HG03565 (cell line): ENCODE data around the gene ENTPD6.
"Not testable (repeated sequence)": the region's sequence is repeated elsewhere in the genome, so short reads cannot be mapped to it uniquely, and the experiment has no call there.

Source experiments
- ATAC-seq: cut with Tn5 transposase; IDR thresholded peaks from one replicate; pipeline ENCODE4 v1.9.1; 2021; ENCODE audit warnings: mild to moderate bottlenecking, moderate library complexity; ENCODE audit not compliant: unreplicated experiment

The ENTPD6 gene

DNA sequence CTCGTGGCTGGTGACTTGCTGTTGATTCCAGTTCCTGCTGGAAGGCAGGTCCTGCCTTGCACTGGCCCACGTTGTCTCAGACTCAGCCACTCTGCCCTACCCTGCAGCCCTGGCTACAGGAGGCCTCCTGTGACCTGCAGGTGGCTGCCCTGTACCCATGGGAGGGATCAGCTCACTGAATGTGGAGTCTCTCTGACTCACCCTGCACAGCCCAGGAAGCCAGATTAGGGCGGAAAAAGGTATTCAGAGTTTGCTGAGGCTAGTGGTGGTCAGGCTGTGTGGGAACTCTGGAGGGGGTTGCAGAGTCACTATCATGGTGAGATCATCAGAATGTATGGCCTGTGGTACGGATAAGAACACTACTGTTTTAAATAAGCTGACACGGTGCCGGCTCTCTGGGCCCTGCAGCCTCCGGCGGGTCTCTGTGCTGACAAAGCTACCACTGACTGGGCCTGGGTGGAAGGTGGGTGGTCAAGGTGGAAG lies 27.7 kb downstream of the ENTPD6 start:
- ATAC-seq: no peak

DNA sequence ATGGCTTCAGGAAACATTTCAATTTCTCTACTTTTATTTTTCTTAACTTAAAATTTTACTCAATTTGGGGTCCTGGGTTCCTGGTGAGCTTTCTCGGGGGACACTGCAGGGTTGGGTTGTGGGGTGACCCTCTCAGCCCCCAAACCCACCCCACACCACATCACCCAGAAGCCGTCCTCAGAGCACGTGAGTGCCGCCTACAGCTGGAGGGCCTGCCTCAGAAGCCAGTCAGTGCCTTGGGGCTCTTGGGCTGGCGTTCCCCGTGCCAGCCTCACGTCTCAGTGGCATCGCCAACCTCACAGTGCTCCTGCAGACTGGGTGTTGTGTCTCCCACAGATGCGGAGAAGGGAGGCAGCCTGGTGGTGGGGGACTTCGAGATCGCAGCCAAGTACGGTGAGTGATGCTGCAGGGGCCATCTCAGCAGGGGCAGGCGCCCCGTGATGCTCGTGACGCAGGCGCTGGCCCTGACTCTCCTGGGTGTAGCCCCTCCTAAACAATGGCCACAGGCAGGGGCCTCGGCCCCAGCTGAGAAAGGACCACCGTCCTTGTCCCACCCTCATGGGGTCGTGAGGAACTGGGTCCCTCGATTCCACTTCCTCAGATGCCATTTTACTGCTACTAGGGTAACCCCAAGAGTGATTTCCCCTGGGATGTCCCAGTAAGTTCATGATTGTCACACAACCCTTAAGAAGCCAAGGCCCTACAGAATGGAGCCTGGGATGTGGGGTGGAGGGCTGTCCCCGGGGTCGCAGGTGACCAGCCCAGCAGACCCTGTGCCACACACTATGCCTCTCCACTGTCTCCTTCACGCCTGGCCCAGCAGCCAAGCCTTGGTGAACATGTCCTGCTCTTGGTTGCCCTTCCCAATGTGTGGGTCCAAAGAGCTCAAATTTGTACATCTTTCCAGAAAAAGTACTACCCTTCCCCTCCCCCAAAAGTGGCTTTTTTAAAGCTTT lies 28.5 kb downstream of the ENTPD6 start:
- no peak for ATAC-seq

DNA sequence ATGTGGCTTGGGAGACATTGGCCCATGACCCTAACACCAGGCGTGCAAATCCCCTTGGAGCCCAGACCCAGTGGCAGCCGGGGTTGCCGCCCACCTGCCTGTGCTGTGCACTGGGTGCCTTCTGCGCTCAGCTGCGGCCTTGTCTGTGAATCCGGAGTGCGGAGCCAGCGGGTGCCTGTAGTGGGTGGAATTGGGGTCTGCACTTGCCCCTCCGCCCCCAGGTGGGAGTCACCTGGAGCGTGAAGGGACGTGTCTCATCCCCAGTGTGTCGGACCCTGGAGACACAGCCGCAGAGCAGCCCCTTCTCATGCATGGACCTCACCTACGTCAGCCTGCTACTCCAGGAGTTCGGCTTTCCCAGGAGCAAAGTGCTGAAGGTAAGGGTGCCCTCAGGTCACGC lies 29.4 kb downstream of the ENTPD6 start:
- ATAC-seq: no peak

DNA sequence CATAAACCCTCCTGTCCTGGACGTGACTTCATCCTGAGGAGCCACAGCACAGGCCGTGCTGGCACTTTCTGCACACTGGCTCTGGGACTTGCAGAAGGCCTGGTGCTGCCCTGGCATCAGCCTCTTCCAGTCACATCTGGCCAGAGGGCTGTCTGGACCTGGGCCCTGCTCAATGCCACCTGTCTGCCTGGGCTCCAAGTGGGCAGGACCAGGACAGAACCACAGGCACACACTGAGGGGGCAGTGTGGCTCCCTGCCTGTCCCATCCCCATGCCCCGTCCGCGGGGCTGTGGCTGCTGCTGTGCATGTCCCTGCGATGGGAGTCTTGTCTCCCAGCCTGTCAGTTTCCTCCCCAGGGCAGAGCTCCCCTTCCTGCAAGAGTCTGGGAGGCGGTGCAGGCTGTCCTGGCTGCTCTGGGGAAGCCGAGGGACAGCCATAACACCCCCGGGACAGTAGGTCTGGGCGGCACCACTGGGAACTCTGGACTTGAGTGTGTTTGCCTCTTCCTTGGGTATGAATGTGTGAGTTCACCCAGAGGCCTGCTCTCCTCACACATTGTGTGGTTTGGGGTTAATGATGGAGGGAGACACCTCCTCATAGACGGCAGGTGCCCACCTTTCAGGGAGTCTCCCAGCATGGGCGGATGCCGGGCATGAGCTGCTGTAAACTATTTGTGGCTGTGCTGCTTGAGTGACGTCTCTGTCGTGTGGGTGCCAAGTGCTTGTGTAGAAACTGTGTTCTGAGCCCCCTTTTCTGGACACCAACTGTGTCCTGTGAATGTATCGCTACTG lies 30.3 kb downstream of the ENTPD6 start:
- no peak for ATAC-seq

DNA sequence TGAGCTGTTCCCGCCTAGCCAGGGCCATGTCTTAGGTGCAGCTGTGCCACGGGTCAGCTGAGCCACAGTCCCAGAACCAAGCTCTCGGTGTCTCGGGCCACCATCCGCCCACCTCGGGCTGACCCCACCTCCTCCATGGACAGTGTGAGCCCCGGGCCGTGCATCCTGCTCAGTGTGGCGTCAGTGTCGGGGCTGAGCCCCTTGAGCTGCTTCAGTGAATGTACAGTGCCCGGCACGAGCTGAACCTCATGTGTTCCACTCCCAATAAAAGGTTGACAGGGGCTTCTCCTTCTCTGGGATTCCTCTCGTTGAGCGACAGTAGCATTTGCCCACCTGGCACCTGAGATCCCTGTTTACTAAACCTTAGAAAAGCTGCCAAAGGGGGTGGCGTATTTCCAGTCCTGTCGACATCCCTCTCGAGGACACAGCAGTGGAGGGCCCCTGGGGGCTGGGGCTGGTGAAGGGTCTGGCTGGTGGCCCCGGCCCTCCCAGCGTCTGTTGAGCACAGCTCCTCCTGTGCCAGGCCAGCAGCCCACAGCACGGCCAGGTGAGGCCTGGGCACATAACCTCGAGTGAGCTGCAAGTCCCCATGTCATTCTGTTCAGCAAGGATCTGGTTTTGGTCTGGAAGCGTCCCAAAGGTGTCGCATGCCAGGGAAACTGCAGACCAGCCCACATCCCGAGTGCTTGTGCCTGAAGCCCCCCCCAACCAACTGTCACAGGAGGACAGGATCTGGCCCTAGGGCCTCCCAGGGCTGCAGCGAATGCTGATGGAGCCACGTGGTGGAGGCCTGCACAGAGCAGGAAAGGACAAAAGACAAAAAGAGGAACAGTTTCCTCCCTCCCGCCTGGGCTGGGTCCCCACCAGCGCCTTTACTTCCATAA lies 31.2 kb downstream of the ENTPD6 start:
- ATAC-seq: no peak

DNA sequence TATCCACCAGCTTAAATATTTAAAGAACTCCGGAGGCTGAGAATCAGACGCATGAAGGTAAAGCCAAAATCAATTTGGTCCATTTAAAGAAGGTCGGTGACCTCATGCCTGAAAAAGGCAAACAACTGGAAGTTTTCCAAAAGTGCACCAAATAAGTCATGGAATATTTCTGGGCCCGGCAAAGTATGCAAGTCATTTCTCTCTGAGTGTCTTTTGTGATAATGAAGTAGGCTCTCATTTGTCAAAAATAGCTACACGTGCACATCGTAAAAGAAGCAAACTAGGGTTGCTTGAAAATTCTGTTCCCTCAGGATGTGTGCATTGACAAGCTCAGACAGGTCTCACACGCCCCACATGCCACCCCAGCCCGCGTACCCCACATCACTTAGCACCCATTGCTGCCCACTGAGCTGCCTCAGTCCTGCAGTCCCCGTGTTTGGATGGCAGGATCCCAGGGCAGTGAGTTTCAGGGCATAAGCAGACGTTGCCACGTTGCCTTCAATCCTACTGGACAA lies 31.9 kb downstream of the ENTPD6 start:
- no peak for ATAC-seq

DNA sequence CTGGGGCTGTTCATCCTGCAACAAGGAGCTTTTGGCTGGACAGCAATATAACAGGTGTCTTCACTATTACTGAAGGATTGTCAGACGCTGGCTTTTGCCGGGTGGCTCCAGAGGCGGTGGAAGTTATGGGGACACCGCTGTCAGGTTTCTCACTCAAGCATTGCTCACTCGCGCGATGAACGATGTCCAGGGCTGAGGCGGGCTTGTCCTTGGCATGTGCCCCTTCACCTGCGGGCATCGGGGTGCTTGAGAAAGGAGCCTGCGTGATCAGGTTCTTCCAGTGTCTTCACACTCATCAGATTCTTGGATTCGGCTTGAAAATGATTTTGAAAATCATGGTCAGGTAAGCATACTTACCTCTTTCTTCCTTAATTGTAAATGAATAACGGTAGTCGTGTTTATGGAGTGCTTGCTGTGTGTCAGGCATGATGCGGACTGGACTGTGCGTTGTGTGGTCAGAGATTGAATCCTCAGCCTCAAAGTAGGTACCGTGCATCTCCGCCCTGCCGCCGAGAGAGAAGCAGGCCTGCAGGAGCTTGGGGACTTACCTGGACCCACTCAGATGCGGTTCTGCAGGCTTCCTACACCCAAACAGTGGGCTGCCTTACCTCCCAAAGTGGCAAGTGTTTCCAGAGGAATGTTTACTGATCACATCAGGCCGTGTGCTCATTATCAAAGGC lies 34.1 kb downstream of the ENTPD6 start:
- ATAC-seq: no peak

DNA sequence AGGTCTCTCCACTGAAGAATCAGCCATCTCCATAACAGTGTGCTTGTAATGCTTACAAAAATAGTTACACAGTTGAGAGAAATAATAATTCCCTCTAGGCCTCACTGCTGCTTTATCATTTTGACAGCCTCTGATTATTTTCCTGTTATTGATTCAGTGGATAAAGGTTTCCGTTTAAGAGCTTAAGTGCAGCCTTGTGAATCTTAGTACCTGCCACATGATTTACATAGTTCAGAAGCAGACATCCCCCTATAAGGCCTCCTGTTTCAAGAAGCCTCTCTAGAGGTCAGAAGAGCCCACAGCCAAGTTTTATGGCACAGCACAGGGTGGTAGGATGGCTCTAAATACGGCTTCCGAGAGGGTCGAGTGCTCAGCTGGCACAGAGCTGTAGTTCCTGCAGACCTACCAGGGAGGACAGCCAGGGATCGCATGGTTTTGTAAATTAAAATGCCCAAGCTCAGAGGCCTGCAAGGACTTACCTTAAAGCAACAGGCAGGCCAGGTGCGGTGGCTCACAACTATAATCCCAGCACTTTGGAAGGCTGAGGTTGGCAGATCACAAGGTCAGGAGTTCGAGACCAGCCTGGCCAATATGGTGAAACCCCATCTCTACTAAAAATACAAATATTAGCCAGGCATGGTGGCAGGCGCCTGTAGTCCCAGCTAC lies 34.8 kb downstream of the ENTPD6 start:
- ATAC-seq: peak; percentile 74

DNA sequence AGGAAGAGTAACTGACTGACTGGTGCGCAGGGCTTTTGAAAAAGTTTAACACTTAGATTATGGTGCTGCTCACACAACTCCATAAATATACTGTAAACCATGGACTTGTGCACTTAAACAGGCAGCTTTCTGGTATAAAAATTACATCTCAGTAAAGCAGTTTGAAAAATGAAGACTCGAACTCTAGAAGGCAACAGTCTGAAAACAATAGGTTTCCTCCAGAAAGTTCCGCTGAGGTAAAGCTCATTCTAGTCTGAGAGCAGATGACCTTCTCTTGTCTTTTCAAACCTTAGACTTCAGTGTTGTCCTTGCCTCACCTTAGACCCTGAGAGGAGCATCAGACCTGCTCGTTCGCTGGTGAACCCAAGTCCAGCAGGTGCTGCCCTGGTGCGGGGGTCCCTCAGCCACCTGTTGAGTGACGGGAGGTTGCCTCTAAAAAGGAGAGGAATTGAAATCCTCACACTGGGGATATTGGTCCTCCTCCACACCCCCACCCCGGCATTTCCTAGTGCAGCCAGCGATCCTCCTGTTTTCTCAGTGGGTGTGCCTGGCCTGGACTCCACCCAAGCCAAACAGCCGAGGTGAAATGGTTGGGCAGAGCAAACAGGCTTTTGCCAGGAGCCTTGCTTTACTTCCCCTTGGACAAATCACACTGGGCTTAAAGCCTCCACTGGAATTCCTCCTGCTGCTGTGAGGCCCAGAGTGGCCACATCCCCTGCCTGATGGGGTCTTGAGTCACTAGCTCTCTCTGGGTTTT lies 37.7 kb downstream of the ENTPD6 start:
- ATAC-seq: no peak

DNA sequence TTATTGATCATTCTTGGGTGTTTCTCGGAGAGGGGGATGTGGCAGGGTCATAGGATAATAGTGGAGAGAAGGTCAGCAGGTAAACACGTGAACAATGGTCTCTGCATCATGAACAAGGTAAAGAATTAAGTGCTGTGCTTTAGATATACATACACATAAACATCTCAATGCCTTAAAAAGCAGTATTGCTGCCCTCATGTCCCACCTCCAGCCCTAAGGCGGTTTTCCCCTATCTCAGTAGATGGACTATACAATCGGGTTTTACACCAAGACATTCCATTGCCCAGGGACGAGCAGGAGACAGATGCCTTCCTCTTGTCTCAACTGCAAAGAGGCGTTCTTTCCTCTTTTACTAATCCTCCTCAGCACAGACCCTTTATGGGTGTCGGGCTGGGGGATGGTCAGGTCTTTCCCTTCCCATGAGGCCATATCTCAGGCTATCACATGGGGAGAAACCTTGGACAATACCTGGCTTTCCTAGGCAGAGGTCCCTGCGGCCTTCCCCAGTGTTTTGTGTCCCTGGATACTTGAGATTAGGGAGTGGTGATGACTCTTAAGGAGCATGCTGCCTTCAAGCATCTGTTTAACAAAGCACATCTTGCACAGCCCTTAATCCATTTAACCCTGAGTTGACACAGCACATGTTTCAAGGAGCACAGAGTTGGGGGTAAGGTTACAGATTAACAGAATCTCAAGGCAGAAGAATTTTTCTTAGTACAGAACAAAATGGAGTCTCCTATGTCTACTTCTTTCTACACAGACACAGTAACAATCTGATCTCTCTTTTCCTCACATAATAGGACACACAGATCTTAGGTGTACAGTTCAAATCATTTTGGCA lies 38.7 kb downstream of the ENTPD6 start:
- not testable (repeated sequence) for ATAC-seq

DNA sequence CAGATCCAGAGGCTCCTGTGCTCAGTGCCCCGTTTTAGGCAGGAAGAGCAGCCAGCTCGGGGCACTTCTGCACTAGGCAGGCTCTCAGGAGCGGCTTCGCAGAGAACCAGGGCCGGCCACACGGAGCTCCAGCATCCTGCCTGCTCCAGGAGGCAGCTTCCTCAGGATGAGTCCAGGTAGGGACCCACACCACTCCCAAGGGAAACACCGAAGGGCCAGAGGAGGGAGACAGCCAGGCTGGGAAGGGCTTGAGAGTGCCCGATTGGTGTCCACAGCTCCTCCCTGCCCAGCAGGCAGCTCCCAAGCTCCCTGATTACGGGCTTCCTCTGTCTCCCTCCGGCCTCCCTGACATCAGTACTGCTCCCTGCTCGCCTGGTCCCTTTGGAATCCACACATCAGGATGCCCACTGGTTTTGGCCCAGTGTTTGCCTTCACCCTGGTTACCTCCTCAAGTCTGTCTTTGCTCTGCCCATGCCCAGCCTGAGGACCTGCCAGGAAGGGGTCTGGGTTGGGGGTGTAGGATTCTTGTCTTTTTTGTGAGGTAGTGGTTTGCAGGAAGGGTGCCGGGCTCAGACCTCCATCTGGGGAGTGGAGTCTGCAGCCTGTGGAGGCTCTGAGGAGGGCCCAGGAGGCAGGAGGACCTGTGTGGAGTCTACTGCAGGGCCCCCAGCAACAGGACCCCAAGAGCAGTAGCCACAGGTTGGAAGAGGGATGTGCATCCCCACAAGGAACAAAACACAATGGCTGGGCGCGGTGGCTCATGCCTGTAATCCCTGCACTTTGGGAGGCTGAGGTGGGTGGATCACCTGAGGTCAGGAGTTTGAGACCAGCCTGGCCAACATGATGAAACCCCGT lies 41.2 kb downstream of the ENTPD6 start:
- no peak for ATAC-seq

DNA sequence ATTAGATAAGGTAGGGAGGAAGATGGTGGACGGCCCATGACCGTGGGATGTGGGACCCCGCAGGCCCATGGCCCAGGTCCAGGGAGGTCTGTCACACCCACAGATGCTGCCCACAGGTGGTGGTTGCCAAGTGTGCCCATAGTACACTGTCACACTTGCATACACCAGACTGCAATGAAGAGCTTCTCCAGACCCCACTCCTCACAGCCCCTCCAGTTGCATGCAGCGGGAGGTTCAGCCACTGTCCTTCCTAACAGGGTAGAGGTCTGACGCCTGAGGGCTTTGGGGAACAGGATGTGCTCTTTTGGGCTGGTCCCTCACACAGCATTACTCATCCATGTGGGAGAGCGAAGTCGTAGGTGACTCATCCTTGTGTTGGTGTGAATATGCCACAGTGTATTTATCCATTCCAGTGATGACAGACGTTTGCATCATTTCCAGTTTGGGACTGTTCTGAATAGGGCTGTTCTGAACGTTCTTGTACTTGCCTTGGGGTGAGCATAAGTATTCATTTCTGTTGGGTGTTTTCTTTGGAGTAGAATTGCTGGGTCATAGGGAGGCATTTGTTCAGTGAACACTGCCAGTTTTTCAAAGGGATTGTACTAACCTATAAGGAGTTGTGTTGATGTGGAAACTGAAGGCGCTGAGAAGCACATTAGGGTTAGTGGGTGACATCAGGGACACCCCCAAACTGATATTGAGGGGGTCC lies 42.3 kb downstream of the ENTPD6 start:
- ATAC-seq: peak; percentile 53

DNA sequence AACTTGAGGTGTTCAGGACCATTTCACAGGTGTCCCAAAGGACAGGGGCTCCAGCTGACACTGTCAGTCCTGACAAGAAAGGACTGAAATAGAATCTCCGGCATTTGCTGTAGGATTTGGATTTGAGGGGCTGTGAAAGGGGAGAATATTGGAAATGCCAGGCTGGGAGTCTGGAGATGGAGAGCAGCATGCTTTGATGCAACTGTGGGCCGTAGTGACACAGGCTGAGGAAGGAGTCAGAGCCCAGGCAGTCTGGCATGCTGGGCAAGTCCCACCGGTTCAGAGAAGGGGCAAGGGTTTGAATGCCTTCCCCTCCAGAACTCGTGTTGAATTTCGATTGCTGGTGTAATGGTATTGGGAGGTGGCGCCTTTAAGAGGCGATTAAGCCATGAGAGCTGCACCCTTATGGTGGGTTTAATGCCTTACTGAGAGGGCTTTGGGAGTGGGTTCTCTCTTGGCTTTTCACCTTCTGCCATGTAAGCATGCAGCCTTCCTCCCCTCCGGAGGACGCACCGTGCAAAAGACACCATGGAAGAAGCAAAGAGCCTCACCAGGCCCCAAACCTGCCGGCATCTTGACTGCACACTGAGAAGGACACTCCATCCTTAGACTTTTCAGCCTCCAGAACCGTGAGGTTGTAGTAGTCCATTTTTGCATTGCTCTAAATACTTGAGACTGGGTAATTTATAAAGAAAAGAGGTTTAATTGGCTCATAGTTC lies 43.0 kb downstream of the ENTPD6 start:
- ATAC-seq: no peak

DNA sequence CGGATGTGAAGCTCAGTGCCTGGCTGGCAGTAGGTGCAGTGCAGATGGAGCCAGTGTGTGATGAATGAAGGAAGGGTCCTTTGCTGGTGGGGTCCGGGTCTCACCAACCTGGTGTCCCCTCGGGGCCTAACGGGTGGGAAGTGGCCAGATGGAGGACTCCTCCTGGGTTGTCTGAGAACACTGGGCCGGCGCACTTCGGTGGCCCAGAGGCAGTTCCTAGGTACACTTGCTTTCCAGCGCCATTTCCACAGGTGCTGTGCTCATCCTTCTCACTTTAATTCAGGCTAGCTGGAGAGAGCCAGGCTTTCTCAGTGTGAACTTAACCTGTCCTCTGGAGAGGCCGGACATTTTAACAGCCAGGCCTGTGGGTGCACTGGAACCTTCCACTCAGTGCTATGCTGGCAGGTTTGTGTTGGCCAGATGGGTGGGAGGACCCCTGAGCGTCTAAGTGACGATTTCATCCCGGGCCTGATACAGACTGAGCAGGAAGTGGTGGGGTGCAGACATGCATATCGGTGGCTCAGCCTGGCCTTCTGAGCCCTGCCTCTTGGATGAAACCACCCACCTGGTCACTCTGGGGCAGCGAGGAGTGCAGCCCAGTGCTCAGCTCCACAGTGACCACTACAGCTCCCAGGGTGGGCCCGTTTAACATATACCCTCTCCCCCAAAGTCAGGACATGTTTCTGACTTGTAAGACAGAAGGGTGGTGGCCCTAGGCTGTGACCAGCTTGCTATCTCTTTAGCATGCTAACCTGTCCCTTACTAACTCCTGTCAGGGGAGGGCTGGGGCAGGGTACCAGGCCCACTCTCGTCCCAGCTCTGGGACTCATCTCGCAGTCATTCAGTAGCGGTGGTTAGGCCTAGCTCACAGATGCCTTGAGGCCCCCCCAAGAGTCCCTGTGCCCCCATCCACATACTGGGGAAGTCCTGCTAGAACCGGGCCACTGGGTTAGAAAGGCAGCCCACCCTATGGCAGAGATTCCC lies 44.2 kb downstream of the ENTPD6 start:
- ATAC-seq: peak; percentile 56
